Testis (tissue), 3 donors: ENCODE data around the gene FITM2. TPM values are rescaled to one million over a fixed set of nuclear protein-coding genes. Genes with fewer than 3 reads are reported as not detected.

Source experiments
- DNase-seq: peaks from one replicate; pipeline ENCODE4 v3.0.0-alpha.2; 2019
- H3K27ac ChIP-seq, 2 donors: fragments of 200-600 bp; sonication (generic); one replicate each; pipeline ENCODE4 v1.5.1; 2019
- H3K27me3 ChIP-seq: fragments of 200-600 bp; sonication (generic); one replicate; pipeline ENCODE4 v1.5.1; 2019
- H3K36me3 ChIP-seq: fragments of 200-600 bp; sonication (generic); one replicate; pipeline ENCODE4 v1.5.1; 2017; ENCODE audit warnings: low read depth; ENCODE audit errors: missing control alignments
- H3K4me1 ChIP-seq: fragments of 200-600 bp; sonication (generic); one replicate; pipeline ENCODE4 v1.5.1; 2019
- H3K4me3 ChIP-seq, 2 donors: fragments of 200-600 bp; sonication (generic); one replicate each; pipeline ENCODE4 v1.5.1; 2017 to 2019
- H3K9me3 ChIP-seq: fragments of 200-600 bp; sonication (generic); one replicate; pipeline ENCODE4 v1.5.1; 2017
- CTCF ChIP-seq, 3 experiments: fragments of 450-650 bp in 2 of 3; fragments of 200-600 bp in 1 of 3; sonication (generic) in 1 of 3; IDR thresholded peaks; one replicate each; pipeline ENCODE4 v1.5.1; 2016 to 2019; ENCODE audit warnings: antibody characterized with exemption in 3 of 3, mild to moderate bottlenecking in 2 of 3, moderate library complexity in 1 of 3
- POLR2A ChIP-seq: fragments of 450-650 bp; IDR thresholded peaks from one replicate; pipeline ENCODE4 v1.6.1; 2017; ENCODE audit warnings: antibody characterized with exemption, mild to moderate bottlenecking, moderate library complexity
- WGBS, 2 donors: methylation state at CpG; one replicate each; pipeline ENCODE4 v1.1.5; 2018; 5-methylcytosine and 5-hydroxymethylcytosine counted together
- intact Hi-C: fragments of 100-400 bp; cut with DNase I; formaldehyde crosslinking; loops from one replicate; pipeline ENCODE4 v1.15.1; 2023; ENCODE audit warnings: low total_unique reads
- polyA plus RNA-seq: library from polyadenylated mRNA; stranded (reverse); fragments of 350-450 nt; fragmentation: Illumina TruSeq; extraction: RNeasy Lipid Tissue Mini Kit (QIAGEN cat#74804); gene quantifications from one replicate; pipeline ENCODE4 v1.2.3, GENCODE V29; 2014; ENCODE audit warnings: low read depth, low replicate concordance; ENCODE audit not compliant: insufficient read depth
- total RNA-seq, 2 donors: library from RNA; depleted of rRNA; stranded (reverse); fragments of >200 nt; gene quantifications; one replicate each; pipeline ENCODE4 v1.2.3, GENCODE V29; 2016

FITM2 gene
- total and polyA plus RNA-seq, 3 donors from 2014 or later: 11.0 to 22.9 (median 21.5) TPM

- Histone ChIP-seq H3K27me3 (no peaks in the 10 kb centered on the region), H3K4me1 (no peaks in the 10 kb centered on the region), H3K9me3 (no peaks in the 10 kb centered on the region), H3K27ac (no peak overlapping the region), H3K4me3 (no peak overlapping the region), H3K36me3 (no peaks in the 10 kb centered on the region)
- WGBS, 2 donors: 47 to 60% methylated on average over 2 of the region's 2 CpGs
- TF ChIP-seq POLR2A: no peak
- no peak for TF ChIP-seq CTCF (IDR thresholded peaks at IDR 0.05)
- intact Hi-C loops: no loop called here
- DNase-seq: no peak
These were observed 46.0 kb upstream of the FITM2 start for GRCh38 chr20:44357020-44357419.

GRCh38 chr20:44356353-44356723 is 45.3 kb upstream of the FITM2 start:
- Histone ChIP-seq H3K4me1 (peaks cover 3% of the 10 kb centered on the region), H3K27ac (no peak overlapping the region), H3K27me3 (no peaks in the 10 kb centered on the region), H3K36me3 (no peaks in the 10 kb centered on the region), H3K9me3 (no peaks in the 10 kb centered on the region), H3K4me3 (peak overlapping the region in 1 of 2 donors; percentile 20)
- 65 to 75% methylated on average over 14 of the region's 14 CpGs for WGBS, 2 donors
- intact Hi-C loops: no loop called here
- no peak for DNase-seq
- TF ChIP-seq CTCF (IDR thresholded peaks at IDR 0.05) (no peak), POLR2A (no peak)

- Histone ChIP-seq H3K4me3 (peak within 1 kb of the TSS in 1 of 2 donors; percentile 20), H3K27ac (no peak within 1 kb of the TSS), H3K36me3 (no peaks in the 10 kb centered on the region), H3K4me1 (peaks cover 5% of the 10 kb centered on the region), H3K27me3 (no peaks in the 10 kb centered on the region), H3K9me3 (no peaks in the 10 kb centered on the region)
- WGBS, 2 donors: 54 to 71% methylated on average over 26 to 40 of the region's 40 CpGs
- intact Hi-C loops: no loop called here
- no peak for DNase-seq
- TF ChIP-seq CTCF (IDR thresholded peaks at IDR 0.05) (no peak), POLR2A (no peak)
These were observed 44.7 kb upstream of the FITM2 start, which contains the start of gene HNF4A for GRCh38 chr20:44355498-44356352. TSS of gene HNF4A (plus strand) at chr20:44355699. CDS start at chr20:44355805, 106 bp downstream.

DNA sequence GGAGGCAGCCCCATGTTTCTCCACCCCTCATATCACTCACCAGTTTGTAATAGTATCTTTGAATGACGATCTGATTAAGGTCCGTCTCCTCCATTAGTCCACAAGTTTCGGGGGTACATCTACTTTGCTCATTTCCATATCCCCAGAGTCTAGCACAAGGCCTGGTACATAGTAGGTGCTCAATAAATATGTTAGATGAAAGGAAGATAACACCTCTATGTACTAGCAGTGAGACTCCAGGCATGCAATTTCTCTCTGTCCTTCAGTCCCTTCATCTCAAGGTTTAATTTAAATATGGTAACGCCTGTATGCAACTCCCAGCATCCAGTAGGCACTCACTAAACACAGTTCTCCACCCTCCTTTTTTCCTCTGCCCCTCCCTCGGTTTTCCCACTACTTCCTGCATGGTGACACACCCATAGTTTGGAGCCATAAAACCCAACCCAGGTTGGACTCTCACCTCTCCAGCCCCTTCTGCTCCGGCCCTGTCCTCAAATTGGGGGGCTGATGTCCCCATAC is 44.0 kb upstream of the FITM2 start:
- no peaks in the 10 kb centered on the region for H3K9me3 ChIP-seq
- H3K4me3 ChIP-seq: peak overlapping the region in 1 of 2 donors; percentile 20
- no peak overlapping the region for H3K27ac ChIP-seq
- peaks cover 5% of the 10 kb centered on the region for H3K4me1 ChIP-seq
- intact Hi-C loops: no loop called here
- TF ChIP-seq POLR2A (no peak), CTCF (IDR thresholded peaks at IDR 0.05) (no peak)
- no peak for DNase-seq
- H3K27me3 ChIP-seq: no peaks in the 10 kb centered on the region
- whole genome bisulfite sequencing, 2 donors: 76 to 77% methylated on average over 6 of the region's 6 CpGs
- H3K36me3 ChIP-seq: no peaks in the 10 kb centered on the region
